ENCODE data around the gene SLC35G3. TPM values are rescaled to one million over a fixed set of nuclear protein-coding genes. Genes with fewer than 3 reads are reported as not detected.
"Not testable (repeated sequence)": the region's sequence is repeated elsewhere in the genome, so short reads cannot be mapped to it uniquely, and the experiment has no call there.

The SLC35G3 gene
- total and polyA plus RNA-seq, 2 donors (not counting 1 experiment from before 2014, with no cell fraction given), result not detected

- H2AFZ ChIP-seq (ENCODE audit: low read length), result no peak overlapping the region
- no peaks in the 10 kb centered on the region for H4K20me1 ChIP-seq (ENCODE audit: control insufficient read depth, extremely low read depth, insufficient read depth, low read length)
- no peaks in the 10 kb centered on the region for H3K79me2 ChIP-seq (ENCODE audit: control insufficient read depth, insufficient read depth, low read length)
- TF ChIP-seq EZH2 (IDR thresholded peaks at IDR 0.05; ENCODE audit: low read length, missing control alignments), result no peak
- TF ChIP-seq CTCF (conservative IDR thresholded peaks at IDR 0.05 in 1 of 2, IDR thresholded peaks at IDR 0.05 in 1 of 2; ENCODE audit: low read depth in 1 of 2, low read length in 2 of 2), result no peak
- no peak overlapping the region for H3K4me3 ChIP-seq (replicated peaks in 1 of 4; ENCODE audit: control extremely low read depth in 1 of 4, insufficient read depth in 1 of 4, low read depth in 3 of 4, low read length in 4 of 4)
- no peaks in the 10 kb centered on the region for H3K9me3 ChIP-seq (ENCODE audit: control insufficient read depth, insufficient read depth, low read depth, low read length)
- no peaks in the 10 kb centered on the region for H3K36me3 ChIP-seq (ENCODE audit: control insufficient read depth, insufficient read depth, low read length)
- H3K4me2 ChIP-seq (ENCODE audit: extremely low read depth, insufficient read depth, low read length), result no peak overlapping the region
- no peaks in the 10 kb centered on the region for H3K4me1 ChIP-seq (ENCODE audit: control insufficient read depth, extremely low read depth, insufficient read depth, low read length)
- H3K27me3 ChIP-seq (ENCODE audit: control insufficient read depth, insufficient read depth, low read length), result peaks cover 5% of the 10 kb centered on the region
- DNase-seq (ENCODE audit: low read depth in 2 of 2), result no peak
- H3K9ac ChIP-seq (ENCODE audit: insufficient read depth, low read length), result no peak overlapping the region
- H3K27ac ChIP-seq (ENCODE audit: insufficient read depth, low read length), result no peak overlapping the region
Measured at GRCh38 chr17:35175638-35176415, 18.4 kb downstream of the SLC35G3 start.

- TF ChIP-seq CTCF (conservative IDR thresholded peaks at IDR 0.05 in 1 of 2, IDR thresholded peaks at IDR 0.05 in 1 of 2; ENCODE audit: low read depth in 1 of 2, low read length in 2 of 2), result no peak
- TF ChIP-seq EZH2 (IDR thresholded peaks at IDR 0.05; ENCODE audit: low read length, missing control alignments), result no peak
- Histone ChIP-seq H3K4me1 (ENCODE audit: control insufficient read depth, extremely low read depth, insufficient read depth, low read length) (no peaks in the 10 kb centered on the region), H3K79me2 (ENCODE audit: control insufficient read depth, insufficient read depth, low read length) (no peaks in the 10 kb centered on the region), H3K4me3 (replicated peaks in 1 of 4; ENCODE audit: control extremely low read depth in 1 of 4, insufficient read depth in 1 of 4, low read depth in 3 of 4, low read length in 4 of 4) (no peak overlapping the region), H3K36me3 (ENCODE audit: control insufficient read depth, insufficient read depth, low read length) (no peaks in the 10 kb centered on the region), H3K9me3 (ENCODE audit: control insufficient read depth, insufficient read depth, low read depth, low read length) (no peaks in the 10 kb centered on the region), H3K27me3 (ENCODE audit: control insufficient read depth, insufficient read depth, low read length) (peaks cover 5% of the 10 kb centered on the region), H3K4me2 (ENCODE audit: extremely low read depth, insufficient read depth, low read length) (no peak overlapping the region), H3K27ac (ENCODE audit: insufficient read depth, low read length) (no peak overlapping the region), H2AFZ (ENCODE audit: low read length) (no peak overlapping the region), H4K20me1 (ENCODE audit: control insufficient read depth, extremely low read depth, insufficient read depth, low read length) (no peaks in the 10 kb centered on the region), H3K9ac (ENCODE audit: insufficient read depth, low read length) (no peak overlapping the region)
- no peak for DNase-seq (ENCODE audit: low read depth in 2 of 2)
Measured at GRCh38 chr17:35174835-35175334, 19.3 kb downstream of the SLC35G3 start.

DNA sequence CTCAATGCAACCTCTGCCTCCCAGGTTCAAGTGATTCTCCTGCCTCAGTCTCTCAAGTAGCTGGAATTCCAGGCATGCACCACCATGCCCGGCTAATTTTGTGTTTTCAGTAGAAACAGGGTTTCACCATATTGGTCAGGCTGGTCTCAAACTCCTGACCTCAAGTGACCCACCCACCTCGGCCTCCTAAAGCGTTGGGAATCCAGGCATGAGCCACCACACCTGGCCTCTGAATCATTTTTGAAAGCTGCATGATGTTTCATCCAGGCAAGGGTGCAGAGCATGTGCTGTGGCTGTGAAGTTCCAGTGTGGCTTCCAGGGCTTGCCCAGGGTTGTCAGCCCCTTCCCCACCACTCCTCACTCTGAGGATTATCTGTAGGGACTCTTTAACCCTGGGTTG, 21.9 kb downstream of the SLC35G3 start:
- H3K9me3 ChIP-seq (ENCODE audit: control insufficient read depth, insufficient read depth, low read depth, low read length); H3K79me2 ChIP-seq (ENCODE audit: control insufficient read depth, insufficient read depth, low read length); H3K4me3 ChIP-seq (replicated peaks in 1 of 4; ENCODE audit: control extremely low read depth in 1 of 4, insufficient read depth in 1 of 4, low read depth in 3 of 4, low read length in 4 of 4); H2AFZ ChIP-seq (ENCODE audit: low read length); H3K9ac ChIP-seq (ENCODE audit: insufficient read depth, low read length); H3K4me2 ChIP-seq (ENCODE audit: extremely low read depth, insufficient read depth, low read length); H3K27ac ChIP-seq (ENCODE audit: insufficient read depth, low read length); H3K36me3 ChIP-seq (ENCODE audit: control insufficient read depth, insufficient read depth, low read length); H3K27me3 ChIP-seq (ENCODE audit: control insufficient read depth, insufficient read depth, low read length); DNase-seq (ENCODE audit: low read depth in 2 of 2); H3K4me1 ChIP-seq (ENCODE audit: control insufficient read depth, extremely low read depth, insufficient read depth, low read length); H4K20me1 ChIP-seq (ENCODE audit: control insufficient read depth, extremely low read depth, insufficient read depth, low read length): not testable (repeated sequence)
